Left cardiac atrium (tissue), 4 donors: ENCODE measurements around the gene PDE10A. TPM values are rescaled to one million over a fixed set of nuclear protein-coding genes. Genes with fewer than 3 reads are reported as not detected.

ENCODE experiments used
- ATAC-seq, 2 donors: fragments of 200-7000 bp; cut with Tn5 transposase; one replicate each; pipeline ENCODE4 v1.9.1; 2020; ENCODE audit warnings: mild to moderate bottlenecking in 2 of 2, moderate library complexity in 2 of 2
- DNase-seq: peaks from one replicate; pipeline ENCODE4 v3.0.0-alpha.2; 2020
- intact Hi-C, 2 donors: fragments of 100-400 bp; cut with DNase I; formaldehyde crosslinking; loops; one replicate each; pipeline versions ENCODE4 v1.14.1 to v1.15.1; 2022 to 2023
- total RNA-seq, 2 donors: library from RNA; stranded (reverse); fragmentation: NEBNext Ultra II Directional; extraction: Animal tissue kit (Norgen Biotek cat#: 25700); gene quantifications; one replicate each; pipeline ENCODE4 v1.2.1, GENCODE V29; 2021
- donor health status: DM: no; HTN: yes; CAD: no.
- donor health status: DM: no; HTN: yes; CAD: no; lungs with severe emphysema.
- donor health status: DM: yes; HTN: yes; CAD: no.
- donor health status: Dilated cardiomyopathy.

Gene PDE10A
- total RNA-seq, 2 donors from 2014 or later, result 7.1 to 9.4 TPM

- intact Hi-C loops, result no loop called here
- no peak for ATAC-seq
- DNase-seq, result no peak
Measured at GRCh38 chr6:165680975-165681374, 17.9 kb upstream of the PDE10A start.

DNA sequence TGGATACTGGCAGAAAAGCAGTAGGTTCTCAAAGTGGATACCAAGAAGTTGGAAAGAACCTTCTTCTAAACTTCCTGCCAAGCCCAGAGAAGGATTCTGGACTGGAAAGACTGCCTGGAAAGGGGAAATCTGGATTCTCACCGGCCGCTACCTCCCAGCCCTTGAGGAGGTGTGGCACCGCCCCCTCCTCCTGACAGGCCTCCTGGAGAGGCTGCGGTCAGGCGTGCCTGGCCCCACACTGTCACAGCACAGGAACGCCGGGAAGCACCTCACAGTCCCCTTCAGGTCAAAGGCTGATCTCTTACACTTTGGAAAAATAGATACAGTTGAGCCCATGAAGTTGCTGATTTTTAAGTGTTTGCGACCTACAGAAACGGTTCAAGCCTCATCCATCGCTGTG, 16.3 kb upstream of the PDE10A start:
- intact Hi-C loops, result no loop called here
- DNase-seq, result no peak
- ATAC-seq, result no peak

- DNase-seq, result no peak
- ATAC-seq, result no peak
- intact Hi-C loops, result no loop called here
Measured at GRCh38 chr6:165678904-165679303, 15.9 kb upstream of the PDE10A start.

GRCh38 chr6:165678429-165678828, 15.4 kb upstream of the PDE10A start:
- intact Hi-C loops, result no loop called here
- no peak for ATAC-seq
- DNase-seq, result no peak

GRCh38 chr6:165677091-165677490, 14.1 kb upstream of the PDE10A start:
- DNase-seq, result no peak
- ATAC-seq, result no peak
- intact Hi-C loops, result no loop called here

GRCh38 chr6:165676435-165677068, 13.5 kb upstream of the PDE10A start:
- ATAC-seq (peak; percentile 72 to 96), DNase-seq (peak; percentile 80)
- intact Hi-C loops, result no loop called here

- intact Hi-C loops, result no loop called here
- ATAC-seq, result no peak
- DNase-seq, result no peak
Measured at GRCh38 chr6:165675120-165675519, 12.1 kb upstream of the PDE10A start.

GRCh38 chr6:165674155-165675029, 11.4 kb upstream of the PDE10A start:
- no peak for ATAC-seq
- intact Hi-C loops, result no loop called here
- no peak for DNase-seq

DNA sequence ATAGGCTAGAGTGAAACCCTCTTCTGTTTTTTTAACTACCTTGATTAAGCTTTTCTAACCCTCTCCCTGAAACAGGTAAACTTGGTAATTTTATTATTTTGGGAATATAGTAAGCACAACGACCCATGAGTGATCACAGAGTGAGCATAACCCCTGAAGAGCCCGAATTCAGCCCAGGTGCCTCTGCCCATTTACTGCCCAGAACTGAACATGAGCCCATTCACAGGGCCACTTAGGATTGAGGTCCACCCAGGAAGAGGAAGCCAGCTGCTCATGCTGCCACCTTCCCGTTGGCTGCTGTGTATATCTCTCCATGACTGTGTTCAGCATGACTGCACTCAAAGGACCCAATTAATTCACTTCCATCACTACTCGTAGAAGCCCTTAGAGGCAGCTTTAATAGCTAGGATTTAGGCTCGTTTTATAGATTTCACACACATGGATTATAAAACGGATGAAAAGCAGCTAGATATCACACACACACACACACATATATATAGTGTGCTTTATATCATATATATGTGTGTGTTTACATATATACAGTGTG, 8.3 kb upstream of the PDE10A start:
- ATAC-seq, result no peak
- intact Hi-C loops, result no loop called here
- DNase-seq, result no peak

GRCh38 chr6:165668951-165669350, 5.9 kb upstream of the PDE10A start:
- ATAC-seq (no peak), DNase-seq (no peak)
- intact Hi-C loops, result no loop called here

DNA sequence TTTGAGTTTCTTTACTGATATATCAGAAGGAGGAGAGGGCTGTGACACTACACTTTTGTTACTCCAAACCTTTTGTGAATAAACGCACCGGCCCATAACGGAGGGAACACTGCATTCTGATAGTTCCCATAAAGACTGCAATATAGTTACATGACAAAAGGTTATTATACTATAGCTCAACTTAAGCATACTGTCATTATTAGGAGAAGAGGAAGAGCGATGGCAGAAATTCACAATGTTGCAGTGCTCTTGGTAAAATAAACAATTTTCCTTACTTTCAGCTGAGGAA, 2.3 kb upstream of the PDE10A start:
- intact Hi-C loops, result no loop called here
- DNase-seq (no peak), ATAC-seq (no peak)

GRCh38 chr6:165664559-165665383, 1.7 kb upstream of the PDE10A start:
- DNase-seq (no peak), ATAC-seq (no peak)
- intact Hi-C loops, result no loop called here

- DNase-seq, result no peak
- ATAC-seq, result peak in 1 of 2 donors; percentile 2
- intact Hi-C loops, result no loop called here
Measured at GRCh38 chr6:165663736-165664558, 906 bp upstream of the PDE10A start.

DNA sequence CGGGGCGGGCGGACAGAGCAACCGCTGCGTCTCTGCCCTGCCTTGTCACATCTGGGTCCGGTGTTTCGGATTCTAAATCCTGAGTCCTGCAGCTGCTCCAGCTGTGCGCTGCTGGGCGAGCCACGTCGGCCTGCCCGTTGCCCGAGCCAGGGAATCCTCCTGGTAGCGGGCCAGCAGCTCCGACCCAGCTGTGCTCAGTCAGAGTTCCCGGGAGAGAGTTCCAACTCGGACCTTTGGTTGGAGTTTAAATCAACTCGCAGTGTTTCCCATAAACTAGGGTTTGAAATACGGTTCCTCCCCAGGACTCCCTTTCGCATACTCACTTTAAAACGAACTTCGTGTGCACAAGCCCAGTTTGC, 315 bp upstream of the PDE10A start:
- intact Hi-C loops, result no loop called here
- ATAC-seq (peak; percentile 38 to 54), DNase-seq (peak; percentile 66)

DNA sequence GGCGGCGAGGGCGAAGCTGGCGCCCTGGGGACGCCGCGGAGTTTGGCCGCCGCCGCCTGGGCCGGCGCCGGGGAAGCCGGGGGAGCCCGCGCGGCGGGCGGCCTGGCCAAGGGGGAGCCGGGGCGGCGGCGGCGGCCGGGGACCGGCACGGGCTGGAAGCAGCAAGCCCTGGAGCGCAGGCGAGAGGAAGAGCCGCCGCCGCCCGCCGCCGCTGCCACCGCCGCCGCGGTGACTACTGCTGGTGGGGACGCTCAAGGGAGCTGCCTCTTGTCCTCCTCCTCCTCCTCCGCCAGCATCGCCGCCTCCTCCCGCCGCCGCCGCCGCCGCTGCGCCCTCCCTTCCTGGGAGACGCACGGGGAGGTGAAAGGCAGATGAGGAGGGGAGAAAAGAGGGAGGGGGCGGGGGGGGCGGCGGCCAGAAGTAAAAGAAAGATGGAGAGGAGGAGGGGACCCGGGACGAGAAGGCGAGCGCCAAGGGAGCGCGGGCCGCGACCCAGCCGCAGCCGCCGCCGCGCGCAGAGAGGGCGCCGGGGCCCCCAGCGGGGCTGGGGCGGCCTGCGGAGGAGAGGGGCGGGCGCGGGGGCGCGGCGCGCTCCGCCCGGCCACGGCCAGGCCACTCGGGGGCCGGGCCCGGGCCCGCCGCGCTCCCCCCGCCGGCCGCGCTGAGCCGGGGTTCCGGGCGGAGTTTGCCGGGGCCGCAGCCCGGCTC, 846 bp downstream of the PDE10A start:
- intact Hi-C loops, result no loop called here
- ATAC-seq (no peak), DNase-seq (no peak)

DNA sequence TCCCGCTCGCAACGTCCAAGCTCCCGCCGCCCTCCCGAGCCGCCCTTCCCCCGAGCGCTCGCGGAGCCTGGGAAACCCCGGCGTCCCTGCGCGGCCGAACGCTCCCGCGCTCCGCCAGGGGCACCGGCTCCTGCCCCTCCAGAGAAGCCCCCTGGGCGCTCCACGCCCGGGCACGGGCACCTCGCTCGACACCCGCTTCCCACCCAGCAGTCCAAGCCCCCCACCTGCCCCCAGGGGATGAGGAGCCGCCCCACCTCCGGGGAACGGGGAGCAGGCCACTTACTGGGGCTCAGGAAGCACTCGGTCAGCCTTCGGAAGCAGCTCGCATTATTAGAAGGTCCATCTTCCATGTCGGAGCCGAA, 1.4 kb downstream of the PDE10A start:
- DNase-seq (no peak), ATAC-seq (peak in 1 of 2 donors; percentile 5)
- intact Hi-C loops, result no loop called here

- ATAC-seq, result peak in 1 of 2 donors; percentile 5
Measured at GRCh38 chr6:165660857-165661663, 2.0 kb downstream of the PDE10A start.

More at GRCh38 chr6:165660857-165661663, 2.0 kb downstream of the PDE10A start:
- DNase-seq, result no peak
- intact Hi-C loops, result no loop called here
